K562 (cell line): ENCODE results near the gene FOXD2. TPM values are rescaled to one million over a fixed set of nuclear protein-coding genes. Genes with fewer than 3 reads are reported as not detected.

Experiments
- ESRRB ChIP-seq: fragments of 250-450 bp; sonication (Bioruptor Pico); IDR thresholded peaks from 2 replicates; pipeline ENCODE4 v1.5.0; 2020; ENCODE audit warnings: mild to moderate bottlenecking, moderate library complexity, borderline replicate concordance
- FOXJ3 ChIP-seq: sonication (generic); formaldehyde crosslinking; IDR thresholded peaks from 2 replicates; pipeline ENCODE4 v1.4.0; 2020; ENCODE audit warnings: mild to moderate bottlenecking, missing genetic modification reagents
- MCM3 ChIP-seq: fragments of 450-650 bp; IDR thresholded peaks from 2 replicates; pipeline ENCODE4 v1.6.1; 2016
- NCOA1 ChIP-seq: fragments of 450-650 bp; IDR thresholded peaks from 2 replicates; pipeline ENCODE4 v1.6.1; 2016; ENCODE audit warnings: low read depth
- NFYB ChIP-seq: IDR thresholded peaks from 2 replicates; pipeline ENCODE4 v1.6.1; 2011; ENCODE audit warnings: mild to moderate bottlenecking, moderate library complexity; ENCODE audit not compliant: insufficient read length; ENCODE audit errors: extremely low read depth
- POLR2A ChIP-seq: fragments of 450-650 bp; conservative IDR thresholded peaks from 2 replicates; pipeline ENCODE4 v1.6.1; 2016
- RBBP5 ChIP-seq: fragments of 200-600 bp; sonication (generic); IDR thresholded peaks from 2 replicates; pipeline ENCODE4 v1.6.1; 2012; ENCODE audit warnings: borderline replicate concordance, mild to moderate bottlenecking, low read length, control low read depth, inconsistent platforms; ENCODE audit not compliant: insufficient read depth, poor library complexity, severe bottlenecking
- RFX1 ChIP-seq: fragments of 450-650 bp; IDR thresholded peaks from 2 replicates; pipeline ENCODE4 v1.6.1; 2016; ENCODE audit warnings: mild to moderate bottlenecking, moderate library complexity
- TBL1XR1 ChIP-seq, 2 experiments: IDR thresholded peaks; 2 replicates each; pipeline ENCODE4 v1.6.1; 2012; ENCODE audit warnings: improper control_type of control experiment in 2 of 2, low read length in 2 of 2, mild to moderate bottlenecking in 1 of 2
- ZNF41 ChIP-seq: fragments of 250-450 bp; sonication (Bioruptor Pico); conservative IDR thresholded peaks from 2 replicates; pipeline ENCODE4 v1.4.0; 2020; ENCODE audit warnings: mild to moderate bottlenecking
- ZNF583 ChIP-seq: fragments of 250-450 bp; sonication (Bioruptor Pico); IDR thresholded peaks from 2 replicates; pipeline ENCODE4 v1.4.0; 2020
- polyA plus RNA-seq, 8 experiments: library from polyadenylated mRNA; depleted of rRNA in 4 of 8; stranded (reverse) in 5 of 8; unstranded in 3 of 8; fragments of >200 nt; fragmentation: Nextera tagmentation in 2 of 8; fragmentation: Illumina TruSeq in 1 of 8; extraction: Ambion mirVana in 2 of 8; extraction: Trizol in 1 of 8; gene quantifications; 2 replicates each; pipeline versions ENCODE4 v1.2.1 to v1.2.3, GENCODE V29; 2011 to 2014; ENCODE audit warnings: inconsistent platforms in 1 of 8, missing spikeins in 1 of 8
- total RNA-seq, 7 experiments: library from RNA; depleted of rRNA in 6 of 7; stranded (reverse); fragments of >200 nt in 6 of 7; fragmentation: Illumina TruSeq in 2 of 7; extraction: Trizol in 2 of 7; gene quantifications; 2 replicates each; pipeline versions ENCODE4 v1.2.1 to v1.2.3, GENCODE V29; 2011 to 2021; ENCODE audit warnings: low replicate concordance in 1 of 7
- TF ChIP-seq, protein P1 (sequence below), 2 experiments: fragments of 450-650 bp in 1 of 2; sonication (generic) in 1 of 2; formaldehyde crosslinking; conservative IDR thresholded peaks; 2 replicates each; pipeline versions ENCODE4 v1.4.0 to v1.8.1; 2020 to 2022; ENCODE audit warnings: mild to moderate bottlenecking in 1 of 2, missing genetic modification reagents in 1 of 2
- TF ChIP-seq, protein P2 (sequence below): fragments of 150-350 bp; IDR thresholded peaks from 2 replicates; pipeline ENCODE4 v1.6.1; 2014; ENCODE audit warnings: low read depth, mild to moderate bottlenecking, low read length, borderline replicate concordance
- TF ChIP-seq, protein P3 (sequence below): fragments of 450-650 bp; IDR thresholded peaks from 2 replicates; pipeline ENCODE4 v1.6.1; 2017; ENCODE audit warnings: antibody characterized with exemption, mild to moderate bottlenecking
- TF ChIP-seq, protein P4 (sequence below): fragments of 250-450 bp; sonication (Bioruptor Pico); IDR thresholded peaks from 2 replicates; pipeline ENCODE4 v1.5.0; 2021; ENCODE audit warnings: mild to moderate bottlenecking, moderate library complexity

Gene FOXD2
- total and polyA plus RNA-seq, 9 of the 15 experiments (the other 6 are each of a cell fraction or from before 2014, with no cell fraction given), result 0.06 to 1.2 (median 0.22) TPM

DNA sequence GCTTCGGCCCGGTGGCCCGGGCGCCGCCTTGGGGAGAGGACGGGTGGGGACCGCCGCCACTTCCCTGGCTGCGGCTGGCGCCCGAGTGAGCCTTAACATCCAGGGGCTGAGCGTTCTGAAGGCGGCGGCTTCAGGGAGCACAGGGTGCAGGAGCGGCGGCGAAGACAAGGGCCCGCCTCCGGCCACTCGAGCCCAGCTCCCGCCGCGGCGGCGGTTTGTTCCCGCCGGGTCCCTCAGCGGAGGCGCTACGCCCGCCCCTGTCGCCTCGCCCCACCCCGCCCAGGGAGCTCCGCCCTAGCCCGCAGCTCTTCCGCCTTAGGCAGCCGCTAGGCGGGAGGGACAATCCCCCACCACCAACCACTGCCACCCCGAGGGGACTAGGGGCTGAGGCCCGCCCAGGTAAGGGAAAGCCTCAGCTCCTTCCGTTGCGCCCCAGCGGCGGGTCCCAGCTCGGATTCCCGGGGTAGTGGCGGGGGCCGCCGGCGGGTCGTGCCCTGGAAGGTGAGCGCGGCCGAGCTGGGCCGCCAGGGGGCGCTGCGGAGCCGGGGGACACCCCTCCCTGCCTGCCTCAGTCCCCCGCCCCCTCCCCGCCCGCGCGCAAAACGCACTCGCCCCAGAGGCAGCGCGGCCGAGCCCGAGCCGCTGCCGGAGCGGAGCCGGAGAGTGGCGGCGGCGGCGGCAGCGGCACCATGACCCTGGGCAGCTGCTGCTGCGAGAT is at the start of gene FOXD2 (continued):
- TF ChIP-seq FOXJ3 (CRISPR knock-in tag), result no peak
- TF ChIP-seq MCM3, result no peak
- TF ChIP-seq, protein P1, sequence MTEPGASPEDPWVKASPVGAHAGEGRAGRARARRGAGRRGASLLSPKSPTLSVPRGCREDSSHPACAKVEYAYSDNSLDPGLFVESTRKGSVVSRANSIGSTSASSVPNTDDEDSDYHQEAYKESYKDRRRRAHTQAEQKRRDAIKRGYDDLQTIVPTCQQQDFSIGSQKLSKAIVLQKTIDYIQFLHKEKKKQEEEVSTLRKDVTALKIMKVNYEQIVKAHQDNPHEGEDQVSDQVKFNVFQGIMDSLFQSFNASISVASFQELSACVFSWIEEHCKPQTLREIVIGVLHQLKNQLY (CRISPR knock-in tag; conservative IDR thresholded peaks at IDR 0.05), result no peak
- peak; percentile 86 for TF ChIP-seq RBBP5
- TF ChIP-seq, protein P2, sequence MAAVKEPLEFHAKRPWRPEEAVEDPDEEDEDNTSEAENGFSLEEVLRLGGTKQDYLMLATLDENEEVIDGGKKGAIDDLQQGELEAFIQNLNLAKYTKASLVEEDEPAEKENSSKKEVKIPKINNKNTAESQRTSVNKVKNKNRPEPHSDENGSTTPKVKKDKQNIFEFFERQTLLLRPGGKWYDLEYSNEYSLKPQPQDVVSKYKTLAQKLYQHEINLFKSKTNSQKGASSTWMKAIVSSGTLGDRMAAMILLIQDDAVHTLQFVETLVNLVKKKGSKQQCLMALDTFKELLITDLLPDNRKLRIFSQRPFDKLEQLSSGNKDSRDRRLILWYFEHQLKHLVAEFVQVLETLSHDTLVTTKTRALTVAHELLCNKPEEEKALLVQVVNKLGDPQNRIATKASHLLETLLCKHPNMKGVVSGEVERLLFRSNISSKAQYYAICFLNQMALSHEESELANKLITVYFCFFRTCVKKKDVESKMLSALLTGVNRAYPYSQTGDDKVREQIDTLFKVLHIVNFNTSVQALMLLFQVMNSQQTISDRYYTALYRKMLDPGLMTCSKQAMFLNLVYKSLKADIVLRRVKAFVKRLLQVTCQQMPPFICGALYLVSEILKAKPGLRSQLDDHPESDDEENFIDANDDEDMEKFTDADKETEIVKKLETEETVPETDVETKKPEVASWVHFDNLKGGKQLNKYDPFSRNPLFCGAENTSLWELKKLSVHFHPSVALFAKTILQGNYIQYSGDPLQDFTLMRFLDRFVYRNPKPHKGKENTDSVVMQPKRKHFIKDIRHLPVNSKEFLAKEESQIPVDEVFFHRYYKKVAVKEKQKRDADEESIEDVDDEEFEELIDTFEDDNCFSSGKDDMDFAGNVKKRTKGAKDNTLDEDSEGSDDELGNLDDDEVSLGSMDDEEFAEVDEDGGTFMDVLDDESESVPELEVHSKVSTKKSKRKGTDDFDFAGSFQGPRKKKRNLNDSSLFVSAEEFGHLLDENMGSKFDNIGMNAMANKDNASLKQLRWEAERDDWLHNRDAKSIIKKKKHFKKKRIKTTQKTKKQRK, result no peak
- TF ChIP-seq ZNF41, result no peak
- TF ChIP-seq, protein P3, sequence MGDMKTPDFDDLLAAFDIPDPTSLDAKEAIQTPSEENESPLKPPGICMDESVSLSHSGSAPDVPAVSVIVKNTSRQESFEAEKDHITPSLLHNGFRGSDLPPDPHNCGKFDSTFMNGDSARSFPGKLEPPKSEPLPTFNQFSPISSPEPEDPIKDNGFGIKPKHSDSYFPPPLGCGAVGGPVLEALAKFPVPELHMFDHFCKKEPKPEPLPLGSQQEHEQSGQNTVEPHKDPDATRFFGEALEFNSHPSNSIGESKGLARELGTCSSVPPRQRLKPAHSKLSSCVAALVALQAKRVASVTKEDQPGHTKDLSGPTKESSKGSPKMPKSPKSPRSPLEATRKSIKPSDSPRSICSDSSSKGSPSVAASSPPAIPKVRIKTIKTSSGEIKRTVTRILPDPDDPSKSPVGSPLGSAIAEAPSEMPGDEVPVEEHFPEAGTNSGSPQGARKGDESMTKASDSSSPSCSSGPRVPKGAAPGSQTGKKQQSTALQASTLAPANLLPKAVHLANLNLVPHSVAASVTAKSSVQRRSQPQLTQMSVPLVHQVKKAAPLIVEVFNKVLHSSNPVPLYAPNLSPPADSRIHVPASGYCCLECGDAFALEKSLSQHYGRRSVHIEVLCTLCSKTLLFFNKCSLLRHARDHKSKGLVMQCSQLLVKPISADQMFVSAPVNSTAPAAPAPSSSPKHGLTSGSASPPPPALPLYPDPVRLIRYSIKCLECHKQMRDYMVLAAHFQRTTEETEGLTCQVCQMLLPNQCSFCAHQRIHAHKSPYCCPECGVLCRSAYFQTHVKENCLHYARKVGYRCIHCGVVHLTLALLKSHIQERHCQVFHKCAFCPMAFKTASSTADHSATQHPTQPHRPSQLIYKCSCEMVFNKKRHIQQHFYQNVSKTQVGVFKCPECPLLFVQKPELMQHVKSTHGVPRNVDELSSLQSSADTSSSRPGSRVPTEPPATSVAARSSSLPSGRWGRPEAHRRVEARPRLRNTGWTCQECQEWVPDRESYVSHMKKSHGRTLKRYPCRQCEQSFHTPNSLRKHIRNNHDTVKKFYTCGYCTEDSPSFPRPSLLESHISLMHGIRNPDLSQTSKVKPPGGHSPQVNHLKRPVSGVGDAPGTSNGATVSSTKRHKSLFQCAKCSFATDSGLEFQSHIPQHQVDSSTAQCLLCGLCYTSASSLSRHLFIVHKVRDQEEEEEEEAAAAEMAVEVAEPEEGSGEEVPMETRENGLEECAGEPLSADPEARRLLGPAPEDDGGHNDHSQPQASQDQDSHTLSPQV, result no peak
- 0 out of 2 replicates have a peak, but pooled peaks have one; percentile 26 for TF ChIP-seq NCOA1
- no peak for TF ChIP-seq NFYB
- TF ChIP-seq TBL1XR1 (IDR thresholded peaks at IDR 0.05; ENCODE audit: low read length in 2 of 2), result no peak
- no peak for TF ChIP-seq RFX1
- no peak; the same call in none of the 2 replicates for TF ChIP-seq POLR2A
- TF ChIP-seq ESRRB (CRISPR knock-in tag), result no peak
- TF ChIP-seq, protein P4, sequence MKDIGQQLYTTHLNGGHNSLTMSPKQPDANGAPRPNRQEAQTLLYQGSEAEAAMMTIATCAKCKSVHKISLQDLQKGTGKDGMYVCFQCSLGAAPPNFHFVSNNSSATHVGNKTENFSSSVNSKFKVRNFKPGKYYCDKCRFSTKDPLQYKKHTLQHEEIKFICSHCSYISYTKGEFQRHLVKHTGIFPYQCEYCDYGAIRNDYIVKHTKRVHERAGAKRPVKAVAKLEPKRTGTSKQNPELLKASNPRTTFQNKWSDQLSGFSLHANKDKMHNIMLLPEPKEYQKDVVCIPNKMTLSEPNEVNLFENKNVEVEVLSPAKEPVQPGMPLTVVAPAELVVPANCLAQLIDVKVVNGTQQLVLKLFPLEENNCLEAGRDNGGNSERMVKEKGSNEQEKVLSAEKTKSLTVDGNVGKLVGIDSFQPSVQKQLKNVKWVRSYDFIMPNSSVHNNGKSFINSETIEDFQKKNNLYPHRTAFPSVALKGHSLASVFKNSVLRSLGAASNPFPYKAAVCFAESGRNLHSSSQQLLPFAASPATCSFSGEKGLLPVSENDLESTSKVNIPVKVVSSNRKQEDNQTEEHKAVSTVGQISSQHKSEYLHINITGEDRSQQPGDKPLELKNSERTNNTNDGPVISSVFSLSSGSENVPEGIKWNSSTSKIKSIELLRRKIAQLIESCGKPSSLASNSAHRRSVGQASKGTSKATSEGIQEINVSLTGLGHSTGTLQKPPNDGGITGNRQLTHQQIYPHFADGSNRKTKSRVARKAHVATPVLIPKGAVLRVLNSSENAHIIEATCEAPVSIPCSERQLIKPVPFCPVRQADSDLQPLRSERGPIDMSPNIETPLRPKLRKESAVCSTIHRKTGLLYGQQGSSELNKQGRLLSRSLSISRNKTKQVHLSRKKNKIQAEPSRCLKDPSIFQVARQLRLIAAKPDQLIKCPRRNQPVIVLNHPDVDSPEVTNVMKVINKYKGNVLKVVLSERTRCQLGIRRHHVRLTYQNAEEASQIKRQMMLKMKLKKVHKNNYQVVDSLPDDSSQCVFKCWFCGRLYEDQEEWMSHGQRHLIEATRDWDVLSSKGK (CRISPR knock-in tag), result no peak
- no peak for TF ChIP-seq ZNF583 (CRISPR knock-in tag)
